ENCODE results near the gene TBC1D22A. TPM values are rescaled to one million over a fixed set of nuclear protein-coding genes. Genes with fewer than 3 reads are reported as not detected.
A peak's percentile ranks its signal among the peaks of the same experiment; 100 is the strongest.

TBC1D22A gene
- total and polyA plus RNA-seq, 11 donors: 9.4 to 30.7 (median 18.6) TPM

- Histone ChIP-seq H3K9me3 (peaks cover 0 to 14% (median 7%) of the 10 kb centered on the region in 12 donors), H3K36me3 (peaks cover 0 to 5% (median 0%) of the 10 kb centered on the region in 9 donors), H3K27ac (peak overlapping the region in 1 of 12 donors; percentile 30), H3K27me3 (no peaks in the 10 kb centered on the region), H3K4me1 (peaks cover 9 to 55% (median 43%) of the 10 kb centered on the region in 12 donors), H3K4me3 (no peak overlapping the region)
- no peak for TF ChIP-seq POLR2A (IDR thresholded peaks at IDR 0.05)
- TF ChIP-seq, protein P1, sequence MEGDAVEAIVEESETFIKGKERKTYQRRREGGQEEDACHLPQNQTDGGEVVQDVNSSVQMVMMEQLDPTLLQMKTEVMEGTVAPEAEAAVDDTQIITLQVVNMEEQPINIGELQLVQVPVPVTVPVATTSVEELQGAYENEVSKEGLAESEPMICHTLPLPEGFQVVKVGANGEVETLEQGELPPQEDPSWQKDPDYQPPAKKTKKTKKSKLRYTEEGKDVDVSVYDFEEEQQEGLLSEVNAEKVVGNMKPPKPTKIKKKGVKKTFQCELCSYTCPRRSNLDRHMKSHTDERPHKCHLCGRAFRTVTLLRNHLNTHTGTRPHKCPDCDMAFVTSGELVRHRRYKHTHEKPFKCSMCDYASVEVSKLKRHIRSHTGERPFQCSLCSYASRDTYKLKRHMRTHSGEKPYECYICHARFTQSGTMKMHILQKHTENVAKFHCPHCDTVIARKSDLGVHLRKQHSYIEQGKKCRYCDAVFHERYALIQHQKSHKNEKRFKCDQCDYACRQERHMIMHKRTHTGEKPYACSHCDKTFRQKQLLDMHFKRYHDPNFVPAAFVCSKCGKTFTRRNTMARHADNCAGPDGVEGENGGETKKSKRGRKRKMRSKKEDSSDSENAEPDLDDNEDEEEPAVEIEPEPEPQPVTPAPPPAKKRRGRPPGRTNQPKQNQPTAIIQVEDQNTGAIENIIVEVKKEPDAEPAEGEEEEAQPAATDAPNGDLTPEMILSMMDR (IDR thresholded peaks at IDR 0.05): no peak
- intact Hi-C loops (cut with DNase I): loop anchor here in 1 of 10 donors (10.0 kb wide), 1 partner anchor 181 kb away; no protein-coding TSS in a partner anchor
- DNase-seq: no peak
- WGBS, 4 donors: 90 to 100% (median 94%) methylated on average over 1 of the region's 1 CpG
- ATAC-seq: no peak
Observed at GRCh38 chr22:46756097-46756496, 6.4 kb upstream of the TBC1D22A start.

DNA sequence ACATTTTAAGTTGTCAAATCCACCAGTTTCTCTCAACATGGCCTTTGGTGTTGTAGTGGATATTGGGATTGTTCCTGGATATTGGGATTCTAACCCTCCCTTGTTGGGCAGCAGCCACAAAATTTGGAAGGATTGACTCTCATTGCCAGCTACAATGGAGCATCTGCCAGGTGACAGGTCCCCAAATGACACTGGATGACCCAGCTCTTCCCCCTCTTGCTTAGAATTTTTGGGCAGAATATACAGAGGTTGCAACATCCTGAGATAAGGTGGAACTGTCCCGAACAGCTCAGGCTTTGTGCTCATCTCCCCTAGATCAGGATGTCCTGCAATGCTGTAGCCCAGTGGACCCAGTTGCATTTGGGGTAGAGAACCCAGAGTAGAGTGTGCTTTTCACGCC is 5.3 kb upstream of the TBC1D22A start:
- intact Hi-C loops (cut with DNase I): loop anchor here in 1 of 10 donors (10.0 kb wide), 1 partner anchor 182 kb away; no protein-coding TSS in a partner anchor
- TF ChIP-seq, protein P1 (IDR thresholded peaks at IDR 0.05): no peak
- no peak for TF ChIP-seq POLR2A (IDR thresholded peaks at IDR 0.05)
- Histone ChIP-seq H3K27ac (no peak overlapping the region), H3K4me1 (peaks cover 9 to 56% (median 43%) of the 10 kb centered on the region in 12 donors), H3K36me3 (peaks cover 0 to 5% (median 0%) of the 10 kb centered on the region in 9 donors), H3K4me3 (no peak overlapping the region), H3K9me3 (peaks cover 0 to 14% (median 7%) of the 10 kb centered on the region in 12 donors), H3K27me3 (no peaks in the 10 kb centered on the region)
- ATAC-seq: no peak
- DNase-seq: no peak
- WGBS, 4 donors: 79 to 95% (median 87%) methylated on average over 1 to 2 of the region's 2 CpGs

- WGBS, 4 donors: 50 to 56% (median 52%) methylated on average over 1 of the region's 1 CpG
- TF ChIP-seq, protein P1 (IDR thresholded peaks at IDR 0.05): no peak
- no peak for TF ChIP-seq POLR2A (IDR thresholded peaks at IDR 0.05)
- peaks cover 0 to 14% (median 7%) of the 10 kb centered on the region in 12 donors for H3K9me3 ChIP-seq
- peak overlapping the region in 7 of 12 donors; percentile 4 to 73 (median 46) for H3K27ac ChIP-seq
- ATAC-seq (no peak), DNase-seq (no peak)
- peaks cover 0 to 5% (median 0%) of the 10 kb centered on the region in 9 donors for H3K36me3 ChIP-seq
- H3K27me3 ChIP-seq: no peaks in the 10 kb centered on the region
- intact Hi-C loops (cut with DNase I): loop anchor here in 1 of 10 donors (10.0 kb wide), 1 partner anchor 183 kb away; no protein-coding TSS in a partner anchor
- peaks cover 9 to 49% (median 39%) of the 10 kb centered on the region in 12 donors for H3K4me1 ChIP-seq
- H3K4me3 ChIP-seq: no peak overlapping the region
Observed at GRCh38 chr22:46758121-46758520, 4.3 kb upstream of the TBC1D22A start.

DNA sequence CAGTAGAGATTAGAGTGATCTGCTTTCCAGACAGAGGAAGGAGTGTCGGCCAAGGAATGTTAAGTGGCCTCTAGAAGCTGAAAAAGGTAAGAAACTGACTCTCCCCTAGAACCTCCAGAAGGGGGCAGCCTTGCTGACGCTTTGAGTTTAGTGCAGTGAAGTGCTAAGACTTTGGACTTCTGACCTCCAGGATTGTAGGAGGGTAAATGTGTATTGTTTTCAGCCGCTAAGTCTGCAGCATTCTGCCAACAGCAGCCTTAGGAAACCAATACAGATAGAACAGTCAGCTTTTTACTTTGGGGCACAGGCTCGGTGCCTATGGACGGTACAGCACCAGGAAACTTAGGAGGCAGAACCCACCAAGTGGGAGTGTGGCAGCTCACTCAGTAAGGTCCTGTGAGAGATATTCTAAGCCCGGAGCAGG is 3.6 kb upstream of the TBC1D22A start:
- H3K4me1 ChIP-seq: peaks cover 4 to 49% (median 39%) of the 10 kb centered on the region in 12 donors
- H3K36me3 ChIP-seq: peaks cover 0 to 5% (median 0%) of the 10 kb centered on the region in 9 donors
- intact Hi-C loops (cut with DNase I): loop anchor here in 1 of 10 donors (10.0 kb wide), 1 partner anchor 184 kb away; no protein-coding TSS in a partner anchor
- DNase-seq (peak in 3 of 5 donors; percentile 54 to 63 (median 60)), ATAC-seq (peak in 1 of 4 donors; percentile 2)
- H3K4me3 ChIP-seq: no peak overlapping the region
- no peaks in the 10 kb centered on the region for H3K27me3 ChIP-seq
- peak overlapping the region in 10 of 12 donors; percentile 4 to 73 (median 39) for H3K27ac ChIP-seq
- H3K9me3 ChIP-seq: peaks cover 0 to 14% (median 7%) of the 10 kb centered on the region in 12 donors
- TF ChIP-seq POLR2A (IDR thresholded peaks at IDR 0.05): no peak
- TF ChIP-seq, protein P1 (IDR thresholded peaks at IDR 0.05): peak; percentile 57 to 81 (median 72)
- WGBS, 4 donors: 32 to 37% (median 35%) methylated on average over 6 of the region's 6 CpGs

Data from heart left ventricle (tissue), 16 donors.